Psoas muscle (tissue), 8 donors: Measurements from ENCODE around the gene AP4B1. TPM values are rescaled to one million over a fixed set of nuclear protein-coding genes. Genes with fewer than 3 reads are reported as not detected.

Experiments used
- ATAC-seq, 4 donors: fragments of 200-7000 bp; cut with Tn5 transposase; one replicate each; pipeline ENCODE4 v1.9.1; 2020; ENCODE audit warnings: moderate library complexity in 3 of 4, mild to moderate bottlenecking in 2 of 4
- DNase-seq, 2 donors: peaks; one replicate each; pipeline ENCODE4 v3.0.0-alpha.2; 2020
- H3K27ac ChIP-seq: fragments of 200-600 bp; one replicate; pipeline ENCODE4 v1.8.0; 2022
- H3K27me3 ChIP-seq, 3 donors: fragments of 200-600 bp in 1 of 3; one replicate each; pipeline versions ENCODE4 v1.6.1 to v1.8.0; 2013 to 2022; ENCODE audit warnings: low read length in 2 of 3, mild to moderate bottlenecking in 2 of 3, moderate library complexity in 1 of 3; ENCODE audit not compliant: insufficient read depth in 3 of 3
- H3K36me3 ChIP-seq, 2 donors: fragments of 200-600 bp in 1 of 2; one replicate each; pipeline versions ENCODE4 v1.6.1 to v1.8.0; 2013 to 2022; ENCODE audit warnings: low read depth in 1 of 2, mild to moderate bottlenecking in 1 of 2, moderate library complexity in 1 of 2; ENCODE audit not compliant: insufficient read depth in 1 of 2
- H3K4me1 ChIP-seq: fragments of 200-600 bp; one replicate; pipeline ENCODE4 v1.8.0; 2022
- H3K4me3 ChIP-seq: fragments of 200-600 bp; one replicate; pipeline ENCODE4 v1.8.0; 2022; ENCODE audit warnings: mild to moderate bottlenecking
- H3K9me3 ChIP-seq: fragments of 200-600 bp; one replicate; pipeline ENCODE4 v1.8.0; 2022
- CTCF ChIP-seq: fragments of 200-600 bp; IDR thresholded peaks from one replicate; pipeline ENCODE4 v1.8.0; 2022; ENCODE audit warnings: antibody characterized with exemption
- WGBS, 3 donors: extraction: QIAGEN DNeasy Blood & Tissue Kit; methylation state at CpG; one replicate each; pipeline versions ENCODE4 v1.1.6 to v1.1.7; 2013; 5-methylcytosine and 5-hydroxymethylcytosine counted together
- intact Hi-C, 2 donors: fragments of 100-400 bp; cut with DNase I; formaldehyde crosslinking; loops; one replicate each; pipeline versions ENCODE4 v1.11.0 to v1.14.2; 2022
- polyA plus RNA-seq, 3 donors: library from polyadenylated mRNA; stranded (reverse); fragments of 200-250 nt; gene quantifications; one replicate each; pipeline ENCODE4 v1.2.3, GENCODE V29; 2013
- total RNA-seq, 4 donors: library from RNA; stranded (reverse); fragmentation: NEBNext Ultra II Directional in 2 of 4; extraction: Animal tissue kit (Norgen Biotek cat#: 25700) in 2 of 4; gene quantifications; one replicate each; pipeline versions ENCODE4 v1.2.1 to v1.2.4, GENCODE V29; 2021 to 2023
- donor health status: healthy with polysubstance abuse.
- donor health status: DM: no; HTN: no; CAD: no; lungs with moderate emphysema.
- donor health status: Bipolar disorder and iron deficiency.
- donor health status: healthy.
- donor health status: DM: yes; HTN: yes; CAD: no.
- donor health status: DM: no; HTN: no; CAD: no.
- donor health status: DM: no; HTN: no; CAD: no.
- donor health status: DM: yes; HTN: yes; CAD: no.

AP4B1 gene
- total and polyA plus RNA-seq, 7 donors: 6.8 to 16.1 (median 9.9) TPM

- Histone ChIP-seq H3K4me3 (peak overlapping the region; percentile 20), H3K36me3 (peaks cover 0 to 37% of the 10 kb centered on the region in 2 donors), H3K9me3 (no peaks in the 10 kb centered on the region), H3K27me3 (no peaks in the 10 kb centered on the region), H3K4me1 (peaks cover 19% of the 10 kb centered on the region), H3K27ac (peak overlapping the region; percentile 73)
- intact Hi-C loops: loop anchor here in 1 of 2 donors (2.0 kb wide), 1 partner anchor 16 kb away; the partner anchor contains the start of gene HIPK1
- ATAC-seq (peak; percentile 35 to 67 (median 44)), DNase-seq (no peak)
- WGBS, 3 donors: 10 to 18% (median 16%) methylated on average over 3 of the region's 3 CpGs
- TF ChIP-seq CTCF: no peak
Observed at GRCh38 chr1:113913312-113913668, 8.7 kb upstream of the AP4B1 start.

- Histone ChIP-seq H3K4me1 (peaks cover 19% of the 10 kb centered on the region), H3K27me3 (no peaks in the 10 kb centered on the region), H3K36me3 (peaks cover 0 to 43% of the 10 kb centered on the region in 2 donors), H3K27ac (peak overlapping the region; percentile 73), H3K4me3 (peak overlapping the region; percentile 20), H3K9me3 (no peaks in the 10 kb centered on the region)
- DNase-seq: peak; percentile 26 to 69
- TF ChIP-seq CTCF: no peak
- peak; percentile 88 to 99 (median 94) for ATAC-seq
- 9 to 14% (median 12%) methylated on average over 6 of the region's 6 CpGs for WGBS, 3 donors
- intact Hi-C loops: loop anchor here in 1 of 2 donors (2.0 kb wide), 1 partner anchor 16 kb away; the partner anchor contains the start of gene HIPK1
Observed at GRCh38 chr1:113912594-113913311, 8.2 kb upstream of the AP4B1 start.

- 1% methylated on average over 17 of the region's 17 CpGs for WGBS, 3 donors
- no peak for DNase-seq
- Histone ChIP-seq H3K27ac (peak overlapping the region; percentile 89), H3K4me3 (peak overlapping the region; percentile 91), H3K4me1 (peaks cover 9% of the 10 kb centered on the region), H3K27me3 (no peaks in the 10 kb centered on the region), H3K9me3 (no peaks in the 10 kb centered on the region), H3K36me3 (peaks cover 0 to 47% of the 10 kb centered on the region in 2 donors)
- no peak for ATAC-seq
- no peak for TF ChIP-seq CTCF
- intact Hi-C loops: loop anchor here (1.0 to 10.0 kb wide), 4 partner anchors 24 to 151 kb away; partner anchors contain the start of genes HIPK1 (in 2 of the 2) and PHTF1 (in 2 of the 2)
Observed at GRCh38 chr1:113905435-113905861, 849 bp upstream of the AP4B1 start.

- Histone ChIP-seq H3K27me3 (no peaks in the 10 kb centered on the region), H3K4me3 (peak overlapping the region; percentile 91), H3K27ac (peak overlapping the region; percentile 89), H3K9me3 (no peaks in the 10 kb centered on the region), H3K4me1 (peaks cover 9% of the 10 kb centered on the region), H3K36me3 (peaks cover 4 to 50% of the 10 kb centered on the region in 2 donors)
- DNase-seq (no peak), ATAC-seq (no peak)
- intact Hi-C loops: loop anchor here in 1 of 2 donors (2.0 to 10.0 kb wide), 2 partner anchors 67 to 149 kb away; partner anchors contain the start of gene PHTF1
- 0 to 1% (median 0%) methylated on average over 11 of the region's 11 CpGs for WGBS, 3 donors
- TF ChIP-seq CTCF: no peak
Observed at GRCh38 chr1:113904293-113904673, 316 bp downstream of the AP4B1 start.
